Adipose tissue (tissue), 3 donors: ENCODE data around the gene IFIT1. TPM values are rescaled to one million over a fixed set of nuclear protein-coding genes. Genes with fewer than 3 reads are reported as not detected.
A peak's percentile ranks its signal among the peaks of the same experiment; 100 is the strongest.
"Not testable (repeated sequence)": the region's sequence is repeated elsewhere in the genome, so short reads cannot be mapped to it uniquely, and the experiment has no call there.

ENCODE experiments used
- H3K27ac ChIP-seq: one replicate; pipeline ENCODE4 v1.5.1; 2013; ENCODE audit warnings: low read depth, low read length
- WGBS, 3 donors: extraction: QIAGEN DNeasy Blood & Tissue Kit; methylation state at CpG; one replicate each; pipeline ENCODE4 v1.1.7; 2013; 5-methylcytosine and 5-hydroxymethylcytosine counted together
- polyA plus RNA-seq, 3 donors: library from polyadenylated mRNA; stranded (reverse); fragments of 200-250 nt; gene quantifications; one replicate each; pipeline ENCODE4 v1.2.3, GENCODE V29; 2013
- donor health status: healthy with polysubstance abuse.
- donor health status: Bipolar disorder and iron deficiency.
- donor health status: healthy.

IFIT1 gene
- polyA plus RNA-seq, 3 donors, result 4.4 to 30.5 (median 5.4) TPM

GRCh38 chr10:89390476-89391225 is 1.8 kb upstream of the IFIT1 start:
- 79 to 85% (median 85%) methylated on average over 5 of the region's 5 CpGs for WGBS, 3 donors
- no peak overlapping the region for H3K27ac ChIP-seq

DNA sequence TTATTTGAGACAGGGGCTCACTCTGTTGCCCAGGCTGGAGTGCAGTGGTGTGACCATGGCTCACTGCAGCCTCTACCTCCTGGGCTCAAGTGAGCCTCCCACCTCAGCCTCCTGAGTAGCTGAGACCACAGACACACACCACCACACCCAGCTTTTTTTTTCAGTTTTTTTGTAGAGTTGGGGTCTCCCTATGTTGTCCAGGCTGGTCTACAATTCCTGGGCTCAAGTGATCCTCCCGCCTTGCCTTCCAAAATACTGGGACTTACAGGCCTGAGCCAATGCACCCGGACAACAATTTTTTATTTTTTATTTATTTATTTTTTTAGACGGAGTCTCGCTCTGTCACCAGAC is 1.2 kb upstream of the IFIT1 start:
- 92 to 96% (median 94%) methylated on average over 4 of the region's 4 CpGs for WGBS, 3 donors
- not testable (repeated sequence) for H3K27ac ChIP-seq

DNA sequence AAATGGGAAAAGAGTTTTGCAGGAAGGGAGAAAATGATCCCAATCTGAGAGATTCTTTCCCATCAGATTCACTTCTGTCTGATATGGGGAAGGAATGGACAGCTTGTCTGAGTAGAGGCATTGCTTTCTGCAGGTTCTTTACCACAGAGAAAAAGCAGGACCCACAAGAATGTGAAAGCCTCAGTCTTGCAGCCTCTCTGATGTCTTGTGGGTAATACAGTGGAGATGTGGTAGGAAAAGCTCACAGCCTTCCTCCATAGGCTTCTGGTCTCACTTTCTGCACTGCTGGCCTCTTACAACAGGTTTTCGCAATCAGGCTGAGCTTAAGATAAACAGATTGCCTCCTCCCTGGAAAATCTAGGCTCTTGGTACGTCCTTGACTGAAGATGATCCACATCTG is 551 bp downstream of the IFIT1 start:
- H3K27ac ChIP-seq, result no peak overlapping the region
- 6 to 20% (median 14%) methylated on average over 2 of the region's 2 CpGs for WGBS, 3 donors

GRCh38 chr10:89393898-89394297 is 1.5 kb downstream of the IFIT1 start:
- no peak overlapping the region for H3K27ac ChIP-seq
- 20 to 24% (median 21%) methylated on average over 3 of the region's 3 CpGs for WGBS, 3 donors

- no peak overlapping the region for H3K27ac ChIP-seq
- WGBS, 3 donors, result 91 to 95% (median 95%) methylated on average over 2 of the region's 2 CpGs
Observed at GRCh38 chr10:89395141-89395540, 2.7 kb downstream of the IFIT1 start.

DNA sequence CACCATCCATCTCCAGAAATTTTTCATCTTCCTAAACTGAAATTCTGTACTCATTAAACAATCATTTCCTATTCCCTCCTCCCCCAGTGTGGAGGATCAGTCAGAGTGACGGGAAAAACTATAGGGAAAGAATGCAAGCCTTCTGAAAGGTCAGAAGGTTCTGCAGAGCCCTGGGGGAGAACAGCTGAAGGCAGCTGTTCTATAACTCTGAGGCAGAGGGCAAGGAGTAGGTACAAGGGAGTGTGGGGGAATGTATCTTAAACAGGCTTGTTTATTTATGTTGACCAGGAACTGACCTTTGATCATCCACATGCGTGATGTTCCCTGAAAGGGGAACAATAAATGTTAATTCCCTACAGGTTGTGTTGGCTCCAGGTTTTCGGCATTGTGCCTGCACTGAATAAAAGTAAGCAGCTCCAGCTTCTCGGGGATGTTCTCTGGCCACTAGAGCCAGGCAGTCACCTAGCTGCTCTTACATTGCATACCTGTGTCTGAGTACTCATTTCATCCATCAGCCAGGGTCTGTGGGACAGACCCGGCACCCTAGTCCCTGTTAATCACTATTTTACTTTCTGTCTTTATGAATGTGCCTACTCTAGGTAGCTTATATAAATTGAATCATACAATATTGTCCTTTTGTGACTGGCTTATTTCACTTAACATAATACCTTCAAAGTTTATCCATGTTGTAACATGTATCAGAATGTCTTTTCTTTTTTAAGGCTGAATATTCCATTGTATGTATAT is 5.8 kb downstream of the IFIT1 start:
- 65 to 80% (median 76%) methylated on average over 5 of the region's 5 CpGs for WGBS, 3 donors
- no peak overlapping the region for H3K27ac ChIP-seq

DNA sequence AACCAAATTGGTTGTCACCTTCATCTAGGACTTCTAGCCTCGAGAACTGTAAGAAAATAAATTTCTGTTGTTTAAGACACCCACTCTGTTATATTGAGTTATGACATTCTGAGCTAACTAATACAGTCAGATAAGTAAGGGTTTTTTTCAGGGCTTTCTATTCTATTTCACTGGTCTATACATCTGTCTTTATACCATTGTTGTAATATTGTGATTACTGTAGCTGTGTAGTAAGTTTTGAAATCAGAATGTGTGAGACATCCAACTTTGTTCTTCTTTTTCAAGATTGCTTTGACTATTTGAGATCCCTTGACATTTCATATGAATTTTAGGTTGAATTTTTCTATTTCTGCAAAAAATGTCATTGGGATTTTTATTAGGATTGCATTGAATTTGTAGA is 7.5 kb downstream of the IFIT1 start:
- WGBS, 3 donors, result 93 to 97% (median 93%) methylated on average over 1 of the region's 1 CpG
- no peak overlapping the region for H3K27ac ChIP-seq

- 89 to 93% (median 93%) methylated on average over 2 of the region's 2 CpGs for WGBS, 3 donors
- H3K27ac ChIP-seq, result no peak overlapping the region
Observed at GRCh38 chr10:89403043-89403442, 10.6 kb downstream of the IFIT1 start.

DNA sequence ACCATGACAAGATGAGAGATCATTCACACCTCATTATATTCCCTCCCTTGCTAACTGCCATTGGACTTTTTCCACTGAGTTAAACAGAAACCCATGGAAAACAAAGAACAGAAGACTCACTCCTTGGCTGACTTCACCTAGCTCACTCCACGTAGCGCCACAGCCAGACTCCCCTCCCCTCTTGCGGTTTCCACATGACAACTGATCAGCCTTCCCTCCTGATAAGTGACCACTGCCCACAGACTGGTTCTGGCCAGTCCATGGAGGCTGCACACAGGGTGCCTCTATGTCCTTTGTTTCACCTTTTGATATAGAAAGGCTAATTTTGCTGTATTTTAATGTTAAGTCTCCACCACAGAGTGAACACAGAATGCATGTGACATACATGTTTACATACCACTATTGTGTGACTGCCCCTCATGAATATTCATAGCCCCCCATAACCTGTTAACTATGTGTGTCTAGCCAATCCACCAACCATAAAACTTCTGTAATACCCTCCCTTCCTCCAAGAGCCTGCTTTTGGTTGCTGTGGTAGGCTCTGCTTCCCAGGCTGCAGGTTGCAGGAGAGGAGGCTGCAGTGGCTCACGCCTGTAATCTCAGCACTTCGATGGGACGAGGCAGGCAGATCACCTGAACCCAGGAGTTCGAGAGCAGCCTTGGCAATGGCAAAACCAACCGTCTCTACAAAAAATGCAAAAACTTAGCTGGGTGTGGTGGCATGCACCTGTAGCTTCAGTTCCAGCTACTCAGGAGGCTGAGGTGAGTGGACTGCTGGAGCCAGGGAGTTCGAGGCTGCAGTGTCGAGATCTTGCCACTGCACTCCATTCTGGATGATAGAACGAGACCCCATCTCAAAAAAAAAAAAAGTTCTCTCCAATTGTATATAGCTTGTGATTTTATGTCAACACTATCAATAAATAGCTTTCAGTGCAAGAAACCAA is 12.0 kb downstream of the IFIT1 start:
- no peak overlapping the region for H3K27ac ChIP-seq
- WGBS, 3 donors, result 82 to 94% (median 93%) methylated on average over 11 of the region's 11 CpGs

- 94 to 98% (median 98%) methylated on average over 9 of the region's 9 CpGs for WGBS, 3 donors
- H3K27ac ChIP-seq, result not testable (repeated sequence)
Observed at GRCh38 chr10:89406178-89406577, 13.8 kb downstream of the IFIT1 start.

- 96 to 99% (median 98%) methylated on average over 3 of the region's 3 CpGs for WGBS, 3 donors
- H3K27ac ChIP-seq, result not testable (repeated sequence)
Observed at GRCh38 chr10:89407792-89408191, 15.4 kb downstream of the IFIT1 start.

DNA sequence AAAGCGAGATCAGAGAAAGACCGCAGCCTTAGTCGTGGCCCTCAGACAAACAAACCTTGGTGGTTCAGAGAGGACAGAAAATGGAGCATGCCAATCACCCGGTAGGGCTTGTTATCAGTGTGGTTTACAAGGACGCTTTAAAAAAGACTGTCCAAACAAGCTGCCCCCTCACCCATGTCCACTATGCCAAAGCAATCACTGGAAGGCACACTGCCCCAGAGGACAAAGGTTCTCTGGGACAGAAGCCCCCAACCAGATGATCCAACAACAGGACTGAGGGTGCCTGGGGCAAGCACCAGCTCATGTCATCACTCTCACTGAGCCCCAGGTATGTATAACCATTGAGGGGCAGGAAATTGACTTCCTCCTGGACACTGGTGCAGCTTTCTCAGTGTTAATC is 16.9 kb downstream of the IFIT1 start:
- not testable (repeated sequence) for H3K27ac ChIP-seq
- WGBS, 3 donors, result 73 to 97% (median 96%) methylated on average over 5 of the region's 5 CpGs

GRCh38 chr10:89410551-89410950 is 18.1 kb downstream of the IFIT1 start:
- 78 to 95% (median 84%) methylated on average over 5 of the region's 5 CpGs for WGBS, 3 donors
- H3K27ac ChIP-seq, result not testable (repeated sequence)

DNA sequence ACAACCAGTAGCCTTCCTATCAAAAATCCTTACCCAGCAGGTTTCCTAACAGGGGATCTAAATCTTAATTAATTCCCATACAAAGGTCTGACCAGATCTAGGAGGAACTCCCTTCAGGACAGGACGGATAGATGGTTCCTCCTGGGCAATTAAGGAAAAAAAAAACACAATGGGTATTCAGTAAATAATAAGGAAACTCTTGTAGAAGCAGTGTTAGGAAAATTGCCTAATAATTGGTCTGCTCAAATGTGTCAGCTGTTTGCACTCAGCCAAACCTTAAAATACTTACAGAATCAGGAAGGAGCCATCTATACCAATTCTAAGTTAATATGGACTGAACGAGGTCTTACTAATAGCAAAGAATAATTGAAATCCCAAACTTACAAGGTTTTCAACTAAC is 18.7 kb downstream of the IFIT1 start:
- WGBS, 3 donors, result 51 to 88% (median 66%) methylated on average over 2 of the region's 2 CpGs
- H3K27ac ChIP-seq, result not testable (repeated sequence)

- WGBS, 3 donors, result 88 to 95% (median 92%) methylated on average over 10 of the region's 10 CpGs
- not testable (repeated sequence) for H3K27ac ChIP-seq
Observed at GRCh38 chr10:89412276-89412675, 19.9 kb downstream of the IFIT1 start.

DNA sequence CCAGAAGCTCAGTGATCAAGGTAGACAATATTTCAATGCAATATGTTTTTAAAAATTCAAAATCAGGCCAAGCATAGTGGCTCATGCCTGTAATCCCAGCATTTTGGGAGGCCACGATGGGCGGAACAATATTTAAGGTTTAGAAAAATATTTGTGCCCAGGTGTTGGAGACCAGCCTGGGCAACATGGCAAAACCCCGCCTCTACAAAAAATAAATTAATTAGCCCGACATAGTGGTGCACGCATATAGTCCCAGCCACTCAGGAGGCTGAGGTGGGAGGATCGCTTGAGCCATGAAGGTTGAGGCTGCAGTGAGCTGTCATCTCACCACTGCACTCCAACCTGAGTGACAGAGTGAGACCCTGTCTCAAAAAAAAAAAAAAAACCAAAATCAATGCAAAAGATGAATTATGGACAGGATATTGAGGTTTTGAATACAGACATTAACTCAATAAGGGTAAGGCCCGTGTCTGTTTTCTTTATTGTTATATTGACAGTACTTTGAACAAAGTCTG is 21.0 kb downstream of the IFIT1 start:
- WGBS, 3 donors, result 81 to 88% (median 81%) methylated on average over 7 of the region's 7 CpGs
- no peak overlapping the region for H3K27ac ChIP-seq

GRCh38 chr10:89414146-89414878 is 21.9 kb downstream of the IFIT1 start, which contains the start of gene IFIT5:
IFIT5 (plus strand) TSS chr10:89414568; CDS start chr10:89414799, 231 bp downstream.
- H3K27ac ChIP-seq, result peak within 1 kb of the TSS; percentile 76
- 0 to 1% (median 0%) methylated on average over 42 to 48 of the region's 48 CpGs for WGBS, 3 donors
